GM12878 (cell line): Measurements from ENCODE around the gene STIL. TPM values are rescaled to one million over a fixed set of nuclear protein-coding genes. Genes with fewer than 3 reads are reported as not detected.

ENCODE experiments used
- ATAC-seq: fragments of 200-7000 bp; cut with Tn5 transposase; 3 replicates; pipeline ENCODE4 v1.9.1; 2020; ENCODE audit warnings: mild to moderate bottlenecking, moderate library complexity
- BruUV-seq: library from RNA; stranded (reverse); fragments of 400-500 nt; replicated peaks from 2 replicates; lab custom pipeline; 2021; lab: Mats Ljungman, UMichigan
- CTCF ChIA-PET: fragments of 300-600 bp; sonication (Branson Sonifier 250); formaldehyde crosslinking; extraction: SDS; loops from one replicate; lab custom pipeline; 2021; ENCODE audit warnings: inconsistent platforms; lab: Yijun Ruan, JAX
- POLR2A ChIA-PET: fragments of 350-600 bp; formaldehyde crosslinking; extraction: SDS; loops from one replicate; lab custom pipeline; 2021; ENCODE audit warnings: inconsistent platforms; lab: Charles Lee
- RAD21 ChIA-PET: fragments of 300-600 bp; sonication (Branson Sonifier 250); formaldehyde crosslinking; loops from one replicate; lab custom pipeline; 2023; ENCODE audit warnings: antibody characterized with exemption; ENCODE audit not compliant: unreplicated experiment; lab: Charles Lee
- SMC1A ChIA-PET: fragments of 300-600 bp; sonication (Branson Sonifier 250); formaldehyde crosslinking; loops from one replicate; lab custom pipeline; 2023; ENCODE audit not compliant: unreplicated experiment, uncharacterized antibody; lab: Charles Lee
- DNase-seq: peaks from one replicate; pipeline ENCODE4 v3.0.0-alpha.2; 2011; ENCODE audit warnings: low read depth, low spot score
- FAIRE-seq: peaks from 3 replicates; lab custom pipeline; 2011; peaks lifted over from hg19 to GRCh38; lab: Jason Lieb, UNC
- H2AFZ ChIP-seq: 2 replicates; pipeline ENCODE4 v1.6.0; 2011; ENCODE audit warnings: low read depth, low read length, control low read depth; ENCODE audit not compliant: control insufficient read depth
- H3K27ac ChIP-seq: 2 replicates; pipeline ENCODE4 v1.5.1; 2011; ENCODE audit warnings: control low read depth; ENCODE audit not compliant: control insufficient read depth, insufficient read depth
- H3K27me3 ChIP-seq, 2 experiments: replicated peaks in 1 of 2; 2 replicates each; pipeline versions ENCODE4 v1.6.0 to v1.6.1; 2011; ENCODE audit warnings: low read length in 1 of 2; ENCODE audit not compliant: control insufficient read depth in 2 of 2, insufficient read depth in 2 of 2
- H3K36me3 ChIP-seq, 2 experiments: 2 replicates each; pipeline ENCODE4 v1.5.1; 2011; ENCODE audit warnings: low read length in 1 of 2; ENCODE audit not compliant: control insufficient read depth in 2 of 2, insufficient read depth in 2 of 2
- H3K4me1 ChIP-seq: 2 replicates; pipeline ENCODE4 v1.6.1; 2011; ENCODE audit warnings: mild to moderate bottlenecking, low read length, moderate library complexity, mixed read lengths; ENCODE audit not compliant: control insufficient read depth, insufficient read depth
- H3K4me2 ChIP-seq: 2 replicates; pipeline ENCODE4 v1.6.0; 2011; ENCODE audit warnings: control low read depth; ENCODE audit not compliant: control insufficient read depth, insufficient read depth
- H3K4me3 ChIP-seq: fragments of 200-600 bp; sonication (generic); 2 replicates; pipeline ENCODE4 v1.5.1; 2016
- H3K79me2 ChIP-seq: 2 replicates; pipeline ENCODE4 v1.6.0; 2011; ENCODE audit warnings: low read length; ENCODE audit not compliant: control insufficient read depth, insufficient read depth
- H3K9ac ChIP-seq: 2 replicates; pipeline ENCODE4 v1.8.0; 2011; ENCODE audit warnings: low read length, control low read depth, mixed read lengths; ENCODE audit not compliant: control insufficient read depth, insufficient read depth
- H3K9me3 ChIP-seq: replicated peaks from 3 replicates; pipeline ENCODE4 v1.5.1; 2011; ENCODE audit warnings: mild to moderate bottlenecking, low read length; ENCODE audit not compliant: control insufficient read depth, insufficient read depth
- H4K20me1 ChIP-seq: 2 replicates; pipeline ENCODE4 v1.6.0; 2011; ENCODE audit not compliant: control insufficient read depth, insufficient read depth
- ASH2L ChIP-seq: fragments of 300-600, 200-600 bp; sonication (generic); IDR thresholded peaks from 2 replicates; pipeline ENCODE4 v1.6.1; 2017; ENCODE audit warnings: low read depth, mild to moderate bottlenecking, borderline replicate concordance
- BCL11A ChIP-seq: IDR thresholded peaks from 2 replicates; pipeline ENCODE4 v1.6.1; 2011; ENCODE audit warnings: low read depth, low read length
- BCL3 ChIP-seq: IDR thresholded peaks from 2 replicates; pipeline ENCODE4 v1.6.1; 2011; ENCODE audit warnings: borderline replicate concordance, low read depth, mild to moderate bottlenecking, moderate library complexity, low read length; ENCODE audit not compliant: insufficient read depth, poor library complexity, severe bottlenecking
- BCLAF1 ChIP-seq: fragments of 450-650 bp; IDR thresholded peaks from 2 replicates; pipeline ENCODE4 v1.6.1; 2017; ENCODE audit warnings: antibody characterized with exemption, mild to moderate bottlenecking, moderate library complexity
- BHLHE40 ChIP-seq, 2 experiments: fragments of 450-650 bp in 1 of 2; IDR thresholded peaks; 2 replicates each; pipeline ENCODE4 v1.6.1; 2011 to 2017; ENCODE audit warnings: low read depth in 2 of 2, borderline replicate concordance in 1 of 2, improper control_type of control experiment in 1 of 2, low read length in 1 of 2, mild to moderate bottlenecking in 1 of 2
- CBX5 ChIP-seq: sonication (generic); IDR thresholded peaks from 2 replicates; pipeline ENCODE4 v1.6.1; 2016; ENCODE audit warnings: low read depth, moderate library complexity, mild to moderate bottlenecking, inconsistent platforms
- HCFC1 ChIP-seq: fragments of 150-350 bp; IDR thresholded peaks from 2 replicates; pipeline ENCODE4 v1.6.1; 2014; ENCODE audit warnings: low read length
- HDAC2 ChIP-seq: fragments of 200-600 bp; sonication (generic); IDR thresholded peaks from 2 replicates; pipeline ENCODE4 v1.6.1; 2017
- JUND ChIP-seq: IDR thresholded peaks from 2 replicates; pipeline ENCODE4 v1.6.1; 2012; ENCODE audit warnings: low read depth, mild to moderate bottlenecking, low read length, improper control_type of control experiment, moderate library complexity
- MLLT1 ChIP-seq: fragments of 450-650 bp; IDR thresholded peaks from 2 replicates; pipeline ENCODE4 v1.6.1; 2016; ENCODE audit warnings: mild to moderate bottlenecking
- MYB ChIP-seq: fragments of 150-350 bp; IDR thresholded peaks from 2 replicates; pipeline ENCODE4 v1.6.1; 2014; ENCODE audit warnings: mild to moderate bottlenecking, low read depth, low read length, borderline replicate concordance
- NFYA ChIP-seq: IDR thresholded peaks from 2 replicates; pipeline ENCODE4 v1.6.1; 2011; ENCODE audit warnings: low read depth, mild to moderate bottlenecking, low read length, improper control_type of control experiment, borderline replicate concordance
- POLR2AphosphoS2 ChIP-seq: IDR thresholded peaks from 2 replicates; pipeline ENCODE4 v1.6.1; 2011; ENCODE audit warnings: low read depth, mild to moderate bottlenecking, low read length, improper control_type of control experiment, moderate library complexity
- POU2F2 ChIP-seq: IDR thresholded peaks from 3 replicates; pipeline ENCODE4 v1.6.1; 2011; ENCODE audit warnings: low read depth, mild to moderate bottlenecking, low read length, borderline replicate concordance
- RAD21 ChIP-seq: IDR thresholded peaks from 2 replicates; pipeline ENCODE4 v1.6.1; 2011; ENCODE audit warnings: mild to moderate bottlenecking, low read depth, low read length, moderate library complexity; ENCODE audit not compliant: insufficient read depth
- RELA ChIP-seq: fragments of 450-650 bp; IDR thresholded peaks from 2 replicates; pipeline ENCODE4 v1.8.0; 2014; ENCODE audit warnings: borderline replicate concordance; ENCODE audit not compliant: partially characterized antibody
- SIN3A ChIP-seq: IDR thresholded peaks from 2 replicates; pipeline ENCODE4 v1.6.1; 2012; ENCODE audit warnings: low read depth, low read length, improper control_type of control experiment
- SREBF1 ChIP-seq: IDR thresholded peaks from 2 replicates; pipeline ENCODE4 v1.6.1; 2012; ENCODE audit warnings: mild to moderate bottlenecking, low read length
- SUPT20H ChIP-seq: IDR thresholded peaks from 2 replicates; pipeline ENCODE4 v1.6.1; 2011; ENCODE audit warnings: low read depth, mild to moderate bottlenecking, low read length, moderate library complexity, borderline replicate concordance; ENCODE audit not compliant: control insufficient read depth
- TARDBP ChIP-seq: IDR thresholded peaks from 2 replicates; pipeline ENCODE4 v1.6.1; 2016; ENCODE audit warnings: borderline replicate concordance
- WGBS: methylation state at CpG from one replicate; pipeline ENCODE4 v1.1.6; 2016; ENCODE audit warnings: low lambda C conversion rate; ENCODE audit not compliant: insufficient replicate concordance, insufficient coverage; ENCODE audit errors: missing lambda C conversion rate; 5-methylcytosine and 5-hydroxymethylcytosine counted together
- in situ Hi-C: fragments of 300-500 bp; cut with MboI; formaldehyde crosslinking; loops from 9 replicates; pipeline ENCODE4 v1.14.3; 2018; ENCODE audit warnings: mixed read lengths
- intact Hi-C: fragments of 100-400 bp; cut with micrococcal nuclease; formaldehyde crosslinking; loops from one replicate; pipeline ENCODE4 v1.14.2; 2022; ENCODE audit not compliant: unreplicated experiment
- polyA plus RNA-seq, 11 experiments: library from polyadenylated mRNA; depleted of rRNA in 4 of 11; unstranded in 6 of 11; stranded (reverse) in 5 of 11; fragments of >200 nt; fragmentation: Nextera tagmentation in 4 of 11; fragmentation: Illumina TruSeq in 1 of 11; extraction: Ambion mirVana in 4 of 11; extraction: Trizol in 1 of 11; gene quantifications; 1 replicate in 1 of 11; 2 replicates in 10 of 11; pipeline versions ENCODE4 v1.2.1 to v1.2.3, GENCODE V29; 2011 to 2016; ENCODE audit warnings: inconsistent platforms in 2 of 11, missing spikeins in 2 of 11, low read depth in 1 of 11
- total RNA-seq, 4 experiments: library from RNA; depleted of rRNA in 3 of 4; stranded (reverse); fragments of >200 nt in 3 of 4; fragmentation: Illumina TruSeq in 1 of 4; extraction: Trizol in 1 of 4; gene quantifications; 2 replicates each; pipeline versions ENCODE4 v1.2.1 to v1.2.3, GENCODE V29; 2013 to 2021

The STIL gene
- total and polyA plus RNA-seq, 10 of the 15 experiments (the other 5 are each of a cell fraction or from before 2014, with no cell fraction given) = 6.0 to 35.1 (median 26.5) TPM

- TF ChIP-seq MLLT1 (no peak), SREBF1 (no peak), SUPT20H (no peak), CBX5 (no peak), RAD21 (no peak), NFYA (no peak), SIN3A (no peak), ASH2L (no peak)
Measured at GRCh38 chr1:47235241-47235681, 78.7 kb downstream of the STIL start (continued).

GRCh38 chr1:47233186-47233585 lies 80.8 kb downstream of the STIL start:
- no peaks in the 10 kb centered on the region for H3K36me3 ChIP-seq
- ATAC-seq (no peak), DNase-seq (no peak), FAIRE-seq (no peak)
- H3K27ac ChIP-seq = no peak overlapping the region
- RAD21 ChIA-PET = no interaction called here
- no peaks in the 10 kb centered on the region for H4K20me1 ChIP-seq
- POLR2A ChIA-PET = no interaction called here
- no peak overlapping the region for H3K4me3 ChIP-seq
- H3K4me2 ChIP-seq = no peak overlapping the region
- no peaks in the 10 kb centered on the region for H3K79me2 ChIP-seq
- H3K9ac ChIP-seq = no peak overlapping the region
- 41% methylated on average over 6 of the region's 6 CpGs for WGBS
- H3K27me3 ChIP-seq = peaks cover 21 to 24% of the 10 kb centered on the region in 2 experiments
- no peaks in the 10 kb centered on the region for H3K9me3 ChIP-seq
- intact Hi-C loops = no loop called here
- H2AFZ ChIP-seq = no peak overlapping the region
- in situ Hi-C loops = no loop called here
- SMC1A ChIA-PET = no interaction called here
- BruUV-seq = no TSS peak
- H3K4me1 ChIP-seq = peaks cover 3% of the 10 kb centered on the region; the same call in 1 of the 2 replicates
- CTCF ChIA-PET = no interaction called here
- no peak for TF ChIP-seq BCL3
- no peak for TF ChIP-seq HCFC1
- no peak for TF ChIP-seq POU2F2
- no peak for TF ChIP-seq HDAC2
- TF ChIP-seq RELA = no peak
- no peak for TF ChIP-seq TARDBP
- TF ChIP-seq MYB = no peak
- no peak for TF ChIP-seq POLR2AphosphoS2
- no peak for TF ChIP-seq BCL11A
- TF ChIP-seq BCLAF1 = no peak
- no peak for TF ChIP-seq BHLHE40 (IDR thresholded peaks at IDR 0.05; ENCODE audit: borderline replicate concordance in 1 of 2, low read depth in 2 of 2, low read length in 1 of 2)
- no peak for TF ChIP-seq JUND
